Embryonic facial prominence (tissue), 1 donor: ENCODE measurements around the gene EXOC1L.

ENCODE experiments used
- DNase-seq: peaks from one replicate; pipeline ENCODE4 v3.0.0-alpha.2; 2016; ENCODE audit errors: extremely low spot score

Gene EXOC1L

DNA sequence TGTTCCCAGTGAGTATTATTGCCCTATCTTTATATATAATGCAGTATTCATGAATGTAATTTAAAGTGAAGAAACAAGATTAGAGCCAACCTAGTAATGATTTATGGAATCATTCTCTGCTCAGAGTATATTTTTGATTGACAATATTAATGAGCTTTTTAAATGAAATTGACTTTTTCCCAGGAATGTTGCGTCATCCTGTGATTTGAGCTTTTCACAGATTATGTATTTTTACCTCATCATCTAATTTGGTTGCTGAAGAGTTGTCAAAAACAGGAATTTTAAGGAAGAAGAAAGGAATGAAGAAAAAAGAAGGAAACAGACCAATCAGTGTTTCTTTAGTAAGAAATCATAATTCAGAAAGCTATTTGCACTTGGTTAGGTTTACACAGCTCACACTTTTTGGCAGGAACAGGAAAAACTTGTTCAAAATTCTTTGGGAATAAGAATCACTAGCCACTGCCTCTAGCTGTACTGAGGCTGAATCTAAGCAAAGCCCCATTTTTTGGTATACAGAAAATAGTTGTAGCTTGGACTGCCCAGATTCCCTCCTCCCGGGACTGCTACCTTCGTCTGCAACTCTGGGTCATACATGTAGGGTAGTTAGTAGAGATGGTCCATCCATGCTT lies 61.2 kb downstream of the EXOC1L start:
- DNase-seq = no peak

DNA sequence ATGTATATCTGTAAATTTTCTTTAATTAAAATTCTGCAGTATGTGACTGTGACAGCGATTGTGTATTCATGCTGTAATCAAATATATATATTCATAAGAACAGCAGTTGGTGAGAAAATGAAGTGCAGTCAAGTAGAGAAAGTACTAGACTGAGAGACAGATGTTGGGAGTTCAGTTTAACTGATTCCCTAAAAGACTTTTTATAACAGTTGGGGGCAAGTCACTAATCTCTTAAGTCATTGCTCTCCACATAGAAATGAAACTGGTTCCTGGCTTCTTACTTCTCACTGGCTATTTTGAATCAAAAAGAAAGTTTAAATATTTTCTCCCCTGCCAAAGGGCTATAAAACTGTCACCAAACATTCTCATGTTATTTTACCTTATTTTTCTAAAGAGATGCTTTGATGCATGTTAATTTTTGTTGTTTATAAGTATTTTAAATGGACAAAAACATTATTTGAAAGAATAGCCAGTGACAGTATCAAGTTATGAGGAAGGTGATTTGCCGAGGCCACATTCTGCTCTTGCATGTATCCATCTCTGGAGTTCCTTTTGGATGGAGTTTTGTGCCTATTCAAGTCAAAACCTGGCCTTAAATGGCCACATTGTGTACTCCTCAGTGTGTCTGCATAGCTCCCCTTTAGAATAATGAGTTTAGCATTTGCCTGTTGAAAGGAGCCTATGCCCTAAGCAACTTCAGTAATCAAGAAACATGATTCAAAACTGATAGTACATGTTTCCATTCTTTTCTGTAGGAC lies 64.7 kb downstream of the EXOC1L start:
- DNase-seq = no peak

- DNase-seq = no peak
Observed at GRCh38 chr4:55884851-55885219, 65.2 kb downstream of the EXOC1L start.
